HCT116 (cell line): ENCODE results near the gene MTMR10. TPM values are rescaled to one million over a fixed set of nuclear protein-coding genes. Genes with fewer than 3 reads are reported as not detected.

Experiments used
- ATAC-seq: fragments of 200-7000 bp; cut with Tn5 transposase; 2 replicates; pipeline ENCODE4 v1.9.1; 2020; ENCODE audit warnings: mild to moderate bottlenecking, moderate library complexity
- BruUV-seq: library from RNA; stranded (reverse); fragments of 400-500 nt; replicated peaks from 2 replicates; lab custom pipeline; 2021; lab: Mats Ljungman, UMichigan
- CTCF ChIA-PET: fragments of 300-600 bp; sonication (Branson Sonifier 250); formaldehyde crosslinking; loops from one replicate; lab custom pipeline; 2021; ENCODE audit warnings: antibody characterized with exemption; lab: Charles Lee
- POLR2A ChIA-PET: fragments of 300-600, 350-600 bp; sonication (Branson Sonifier 250); formaldehyde crosslinking; loops from one replicate; lab custom pipeline; 2021; ENCODE audit warnings: antibody characterized with exemption; lab: Charles Lee
- RAD21 ChIA-PET, 2 experiments: fragments of 300-600 bp; sonication (Branson Sonifier 250); formaldehyde crosslinking; loops; one replicate each; lab custom pipeline; 2023; ENCODE audit warnings: low total read pairs in 2 of 2; ENCODE audit not compliant: uncharacterized antibody in 2 of 2, unreplicated experiment in 2 of 2, low non-redundant PET in 1 of 2; lab: Charles Lee
- DNase-seq: peaks from one replicate; pipeline ENCODE4 v3.0.0-alpha.2; 2010; ENCODE audit warnings: low read depth, low spot score
- H2AFZ ChIP-seq: fragments of 200-600 bp; shearing (Covaris generic), sonication (generic); 2 replicates; pipeline ENCODE4 v1.6.1; 2017; ENCODE audit warnings: low read depth, mixed run types, mixed read lengths, antibody characterized with exemption, low read length; ENCODE audit not compliant: poor library complexity, severe bottlenecking
- H3K27ac ChIP-seq: 2 replicates; pipeline ENCODE4 v1.5.1; 2012; ENCODE audit warnings: low read depth, low read length
- H3K27me3 ChIP-seq: fragments of 200-600 bp; sonication (generic); 2 replicates; pipeline ENCODE4 v1.6.1; 2016; ENCODE audit warnings: mixed run types, low read length, mixed read lengths; ENCODE audit not compliant: insufficient read depth
- H3K36me3 ChIP-seq, 2 experiments: fragments of 200-500 bp in 1 of 2; fragments of 200-600 bp in 1 of 2; sonication (Bioruptor generic) in 1 of 2; sonication (generic) in 1 of 2; 2 replicates each; pipeline versions ENCODE4 v1.5.1 to v1.6.1; 2014 to 2016; ENCODE audit warnings: low read length in 2 of 2, inconsistent platforms in 1 of 2, mixed read lengths in 1 of 2, mixed run types in 1 of 2; ENCODE audit not compliant: insufficient read depth in 2 of 2, control insufficient read depth in 1 of 2
- H3K4me1 ChIP-seq, 2 experiments: fragments of 200-600 bp in 1 of 2; sonication (generic) in 1 of 2; 2 replicates each; pipeline versions ENCODE4 v1.5.1 to v1.6.1; 2012 to 2017; ENCODE audit warnings: low read length in 2 of 2, inconsistent platforms in 1 of 2, mild to moderate bottlenecking in 1 of 2, mixed read lengths in 1 of 2, mixed run types in 1 of 2, moderate library complexity in 1 of 2; ENCODE audit not compliant: insufficient read depth in 2 of 2, control insufficient read depth in 1 of 2
- H3K4me2 ChIP-seq: fragments of 200-600 bp; sonication (generic); 2 replicates; pipeline ENCODE4 v1.6.1; 2017; ENCODE audit warnings: mixed run types, low read length, mixed read lengths
- H3K4me3 ChIP-seq, 2 experiments: fragments of 200-600 bp in 1 of 2; sonication (generic) in 1 of 2; replicated peaks in 1 of 2; 2 replicates each; pipeline ENCODE4 v1.5.1; 2011 to 2016; ENCODE audit warnings: low read length in 2 of 2, control low read depth in 1 of 2, low read depth in 1 of 2, mild to moderate bottlenecking in 1 of 2, mixed read lengths in 1 of 2, mixed run types in 1 of 2
- H3K79me2 ChIP-seq: fragments of 200-600 bp; sonication (generic); 2 replicates; pipeline ENCODE4 v1.6.1; 2017; ENCODE audit warnings: mild to moderate bottlenecking, mixed run types, low read length, moderate library complexity, mixed read lengths; ENCODE audit not compliant: insufficient read depth
- H3K9ac ChIP-seq: fragments of 200-600 bp; sonication (generic); 2 replicates; pipeline ENCODE4 v1.6.1; 2016; ENCODE audit warnings: low read length, mixed read lengths
- H3K9me2 ChIP-seq: fragments of 200-600 bp; sonication (generic), shearing (Covaris generic); 2 replicates; pipeline ENCODE4 v1.6.1; 2017; ENCODE audit warnings: mixed run types, mild to moderate bottlenecking, moderate library complexity; ENCODE audit not compliant: insufficient read depth
- H3K9me3 ChIP-seq, 2 experiments: fragments of 200-500 bp in 1 of 2; fragments of 200-600 bp in 1 of 2; sonication (Bioruptor generic) in 1 of 2; sonication (generic) in 1 of 2; 2 replicates each; pipeline ENCODE4 v1.6.1; 2014 to 2017; ENCODE audit warnings: low read length in 2 of 2, mixed read lengths in 2 of 2, inconsistent platforms in 1 of 2, low read depth in 1 of 2, mild to moderate bottlenecking in 1 of 2, mixed run types in 1 of 2, moderate library complexity in 1 of 2; ENCODE audit not compliant: control insufficient read depth in 1 of 2, insufficient read depth in 1 of 2
- H4K20me1 ChIP-seq: fragments of 200-600 bp; sonication (generic), shearing (Covaris generic); 2 replicates; pipeline ENCODE4 v1.6.1; 2017; ENCODE audit warnings: mixed run types, mild to moderate bottlenecking, moderate library complexity; ENCODE audit not compliant: insufficient read depth
- ATF3 ChIP-seq: IDR thresholded peaks from 2 replicates; pipeline ENCODE4 v1.6.1; 2012
- CBX3 ChIP-seq: IDR thresholded peaks from 2 replicates; pipeline ENCODE4 v1.6.1; 2012; ENCODE audit warnings: low read depth
- CEBPB ChIP-seq: IDR thresholded peaks from 2 replicates; pipeline ENCODE4 v1.6.1; 2012; ENCODE audit warnings: low read depth
- CTCF ChIP-seq, 3 experiments: fragments of 200-600 bp in 1 of 3; sonication (generic) in 1 of 3; IDR thresholded peaks in 2 of 3; conservative IDR thresholded peaks in 1 of 3; 2 replicates each; pipeline ENCODE4 v1.5.1; 2012 to 2017; ENCODE audit warnings: low read depth in 2 of 3, low read length in 2 of 3, antibody characterized with exemption in 1 of 3, borderline replicate concordance in 1 of 3, control low read depth in 1 of 3, mild to moderate bottlenecking in 1 of 3, mixed read lengths in 1 of 3, mixed run types in 1 of 3, moderate library complexity in 1 of 3; ENCODE audit not compliant: insufficient read depth in 1 of 3
- EGR1 ChIP-seq: IDR thresholded peaks from 2 replicates; pipeline ENCODE4 v1.6.1; 2012; ENCODE audit warnings: low read depth
- ELF1 ChIP-seq: IDR thresholded peaks from 2 replicates; pipeline ENCODE4 v1.6.1; 2012; ENCODE audit warnings: low read depth, borderline replicate concordance
- FOSL1 ChIP-seq: IDR thresholded peaks from 2 replicates; pipeline ENCODE4 v1.6.1; 2012; ENCODE audit warnings: low read depth
- MAX ChIP-seq: IDR thresholded peaks from 2 replicates; pipeline ENCODE4 v1.6.1; 2012
- POLR2AphosphoS5 ChIP-seq: IDR thresholded peaks from 2 replicates; pipeline ENCODE4 v1.6.1; 2011; ENCODE audit warnings: mild to moderate bottlenecking, low read depth, low read length, moderate library complexity
- RAD21 ChIP-seq: IDR thresholded peaks from 2 replicates; pipeline ENCODE4 v1.6.1; 2012; ENCODE audit warnings: low read depth, mild to moderate bottlenecking
- SP1 ChIP-seq: IDR thresholded peaks from 2 replicates; pipeline ENCODE4 v1.6.1; 2012; ENCODE audit warnings: low read depth
- SRF ChIP-seq: IDR thresholded peaks from 2 replicates; pipeline ENCODE4 v1.6.1; 2012; ENCODE audit warnings: low read depth
- TCF7L2 ChIP-seq: IDR thresholded peaks from 2 replicates; pipeline ENCODE4 v1.7.0; 2011; ENCODE audit warnings: borderline replicate concordance, inconsistent platforms; ENCODE audit not compliant: insufficient read depth, insufficient read length; ENCODE audit errors: extremely low read depth
- YY1 ChIP-seq: IDR thresholded peaks from 2 replicates; pipeline ENCODE4 v1.6.1; 2011; ENCODE audit warnings: low read length, low read depth, moderate library complexity, mild to moderate bottlenecking; ENCODE audit not compliant: insufficient replicate concordance; ENCODE audit errors: extremely low read depth
- ZBTB33 ChIP-seq: IDR thresholded peaks from 2 replicates; pipeline ENCODE4 v1.6.1; 2011; ENCODE audit warnings: mild to moderate bottlenecking, low read length, moderate library complexity; ENCODE audit not compliant: insufficient replicate concordance; ENCODE audit errors: extremely low read depth
- ZNF274 ChIP-seq: fragments of 200-500 bp; sonication (Bioruptor generic); IDR thresholded peaks from 2 replicates; pipeline ENCODE4 v1.6.1; 2014; ENCODE audit warnings: mild to moderate bottlenecking, low read depth, low read length, inconsistent platforms
- intact Hi-C: fragments of 100-400 bp; cut with micrococcal nuclease; formaldehyde crosslinking; loops from 2 replicates; pipeline ENCODE4 v1.10.0; 2022
- total RNA-seq: library from RNA; stranded (reverse); gene quantifications from one replicate; pipeline ENCODE4 v1.2.1, GENCODE V29; 2021; ENCODE audit not compliant: unreplicated experiment

MTMR10 gene
- total RNA-seq, 1 experiment from 2014 or later = 13.4 TPM

- Histone ChIP-seq H3K36me3 (peaks cover 29 to 43% of the 10 kb centered on the region in 2 experiments), H2AFZ (no peak overlapping the region), H3K4me3 (no peak overlapping the region), H3K4me2 (no peak overlapping the region), H3K4me1 (peaks cover 0 to 2% of the 10 kb centered on the region in 2 experiments; a peak in 1 of 4 replicates), H3K9me2 (no peaks in the 10 kb centered on the region), H3K9me3 (no peaks in the 10 kb centered on the region), H3K27me3 (no peaks in the 10 kb centered on the region), H3K79me2 (0 out of 2 replicates have a peak, but pooled peaks cover 7% of the 10 kb centered on the region), H4K20me1 (no peaks in the 10 kb centered on the region), H3K27ac (no peak overlapping the region), H3K9ac (no peak overlapping the region)
- intact Hi-C loops = no loop called here
- RAD21 ChIA-PET = no interaction called here
- TF ChIP-seq FOSL1 = no peak
- no peak for TF ChIP-seq POLR2AphosphoS5
- TF ChIP-seq RAD21 = no peak
- TF ChIP-seq TCF7L2 = no peak
- TF ChIP-seq CBX3 = no peak
- TF ChIP-seq ELF1 = no peak
- TF ChIP-seq ZNF274 = no peak
- TF ChIP-seq EGR1 = no peak
- TF ChIP-seq SRF = no peak
- TF ChIP-seq CTCF (IDR thresholded peaks at IDR 0.05 in 2 of 3, conservative IDR thresholded peaks at IDR 0.05 in 1 of 3; ENCODE audit: borderline replicate concordance in 1 of 3, insufficient read depth in 1 of 3, low read depth in 2 of 3, low read length in 2 of 3) = no peak
- no peak for TF ChIP-seq YY1
- no peak for TF ChIP-seq SP1
- TF ChIP-seq ZBTB33 = no peak
- no peak for TF ChIP-seq CEBPB
- no peak for TF ChIP-seq ATF3
- TF ChIP-seq MAX = no peak
- ATAC-seq (no peak), DNase-seq (no peak)
- CTCF ChIA-PET = no interaction called here
- POLR2A ChIA-PET = no interaction called here
- no TSS peak for BruUV-seq
Observed at GRCh38 chr15:30917675-30918074, 73.8 kb downstream of the MTMR10 start.
